Measurements from ENCODE around the gene DEXI. TPM values are rescaled to one million over a fixed set of nuclear protein-coding genes. Genes with fewer than 3 reads are reported as not detected.

DEXI gene
- total and polyA plus RNA-seq, 9 of the 15 experiments (the other 6 are each of a cell fraction or from before 2014, with no cell fraction given), result 2.9 to 40.1 (median 22.0) TPM

GRCh38 chr16:10942352-10943063 is at the start of gene DEXI (continued):
- TF ChIP-seq ADNP (tag; IDR thresholded peaks at IDR 0.05) (no peak), BCL6 (CRISPR knock-in tag; IDR thresholded peaks at IDR 0.05) (no peak), CREB3 (tag; conservative IDR thresholded peaks at IDR 0.05; ENCODE audit: low read depth) (no peak), CLOCK (CRISPR knock-in tag; IDR thresholded peaks at IDR 0.05; ENCODE audit: borderline replicate concordance) (no peak), BRF1 (IDR thresholded peaks at IDR 0.05; ENCODE audit: borderline replicate concordance, extremely low read depth, insufficient read length) (no peak), E2F6 (IDR thresholded peaks at IDR 0.05; ENCODE audit: borderline replicate concordance in 1 of 2, extremely low read depth in 1 of 2, insufficient read depth in 1 of 2, insufficient read length in 1 of 2, low read depth in 1 of 2, low read length in 1 of 2, poor library complexity in 1 of 2, severe bottlenecking in 1 of 2) (peak in 1 of 2 experiments; percentile 39), XRCC3 (IDR thresholded peaks at IDR 0.05) (no peak), MCM3 (IDR thresholded peaks at IDR 0.05) (no peak), SIN3B (IDR thresholded peaks at IDR 0.05; ENCODE audit: low read depth) (no peak), JUNB (CRISPR knock-in tag; conservative IDR thresholded peaks at IDR 0.05) (no peak), E2F3 (CRISPR knock-in tag; IDR thresholded peaks at IDR 0.05) (no peak), FOXJ2 (tag; IDR thresholded peaks at IDR 0.05) (no peak), ZFP91 (CRISPR knock-in tag; IDR thresholded peaks at IDR 0.05) (peak; percentile 95), HNRNPUL1 (IDR thresholded peaks at IDR 0.05; ENCODE audit: low read length) (no peak), CTCF (IDR thresholded peaks at IDR 0.05 in 2 of 3, conservative IDR thresholded peaks at IDR 0.05 in 1 of 3; ENCODE audit: insufficient read depth in 2 of 3, low read depth in 1 of 3, low read length in 3 of 3) (0 out of 6 replicates have a peak, but pooled peaks of 1 of the 3 experiments have one; percentile 2), TBL1XR1 (IDR thresholded peaks at IDR 0.05; ENCODE audit: low read length in 2 of 2) (no peak)

All from K562 (cell line).